Esophagus squamous epithelium (tissue), 5 donors: Measurements from ENCODE around the gene ZNHIT3. TPM values are rescaled to one million over a fixed set of nuclear protein-coding genes. Genes with fewer than 3 reads are reported as not detected.

Experiments
- DNase-seq: peaks from one replicate; lab custom pipeline; 2025; lab: John Stamatoyannopoulos, UW
- H3K27ac ChIP-seq, 4 donors: fragments of 200-600 bp; sonication (generic); one replicate each; pipeline ENCODE4 v1.5.1; 2016 to 2019; ENCODE audit warnings: mild to moderate bottlenecking in 1 of 4
- H3K27me3 ChIP-seq, 4 donors: fragments of 200-600 bp; sonication (generic); 1 replicate in 3 of 4; 2 replicates in 1 of 4; pipeline versions ENCODE4 v1.5.1 to v1.6.0; 2017 to 2021; ENCODE audit warnings: antibody characterized with exemption in 1 of 4
- H3K36me3 ChIP-seq, 3 donors: fragments of 200-600 bp; sonication (generic); one replicate each; pipeline ENCODE4 v1.5.1; 2016 to 2019
- H3K4me1 ChIP-seq, 3 donors: fragments of 200-600 bp; sonication (generic); one replicate each; pipeline ENCODE4 v1.5.1; 2017 to 2019
- H3K4me3 ChIP-seq, 4 donors: fragments of 200-600 bp; sonication (generic); 1 replicate in 3 of 4; 2 replicates in 1 of 4; pipeline ENCODE4 v1.5.1; 2016 to 2019; ENCODE audit warnings: mild to moderate bottlenecking in 2 of 4, moderate library complexity in 1 of 4
- H3K9me3 ChIP-seq, 3 donors: fragments of 200-600 bp; sonication (generic); one replicate each; pipeline ENCODE4 v1.5.1; 2016 to 2019
- CTCF ChIP-seq, 6 experiments: fragments of 450-650 bp in 4 of 6; fragments of 200-600 bp in 2 of 6; sonication (generic) in 2 of 6; IDR thresholded peaks; one replicate each; pipeline ENCODE4 v1.5.1; 2016 to 2019; ENCODE audit warnings: antibody characterized with exemption in 6 of 6, mild to moderate bottlenecking in 4 of 6, moderate library complexity in 4 of 6
- POLR2A ChIP-seq, 4 donors: fragments of 450-650 bp; IDR thresholded peaks; one replicate each; pipeline ENCODE4 v1.6.1; 2017; ENCODE audit warnings: antibody characterized with exemption in 4 of 4, mild to moderate bottlenecking in 4 of 4, moderate library complexity in 3 of 4
- WGBS, 2 donors: methylation state at CpG; one replicate each; pipeline ENCODE4 v1.1.5; 2018; 5-methylcytosine and 5-hydroxymethylcytosine counted together
- intact Hi-C: fragments of 100-400 bp; cut with DNase I; formaldehyde crosslinking; loops from one replicate; pipeline ENCODE4 v1.15.0; 2022
- total RNA-seq, 4 donors: library from RNA; depleted of rRNA; stranded (reverse); fragments of >200 nt; gene quantifications; one replicate each; pipeline ENCODE4 v1.1.0, GENCODE V29; 2016
- donor health status: DM: yes; HTN: yes; CAD: no.

Gene ZNHIT3
- total RNA-seq, 4 donors from 2014 or later = 13.8 to 38.6 (median 29.2) TPM

GRCh38 chr17:36459045-36459444, 27.4 kb upstream of the ZNHIT3 start:
- TF ChIP-seq CTCF (IDR thresholded peaks at IDR 0.05) (no peak), POLR2A (IDR thresholded peaks at IDR 0.05) (no peak)
- DNase-seq = no peak
- 78 to 100% methylated on average over 3 to 5 of the region's 5 CpGs for WGBS, 2 donors
- intact Hi-C loops = no loop called here
- H3K27me3 ChIP-seq = peaks cover 0 to 63% (median 0%) of the 10 kb centered on the region in 4 donors
- peaks cover 0 to 4% (median 0%) of the 10 kb centered on the region in 3 donors for H3K4me1 ChIP-seq
- no peaks in the 10 kb centered on the region for H3K36me3 ChIP-seq
- H3K4me3 ChIP-seq = no peak overlapping the region
- H3K27ac ChIP-seq = no peak overlapping the region
- no peaks in the 10 kb centered on the region for H3K9me3 ChIP-seq

DNA sequence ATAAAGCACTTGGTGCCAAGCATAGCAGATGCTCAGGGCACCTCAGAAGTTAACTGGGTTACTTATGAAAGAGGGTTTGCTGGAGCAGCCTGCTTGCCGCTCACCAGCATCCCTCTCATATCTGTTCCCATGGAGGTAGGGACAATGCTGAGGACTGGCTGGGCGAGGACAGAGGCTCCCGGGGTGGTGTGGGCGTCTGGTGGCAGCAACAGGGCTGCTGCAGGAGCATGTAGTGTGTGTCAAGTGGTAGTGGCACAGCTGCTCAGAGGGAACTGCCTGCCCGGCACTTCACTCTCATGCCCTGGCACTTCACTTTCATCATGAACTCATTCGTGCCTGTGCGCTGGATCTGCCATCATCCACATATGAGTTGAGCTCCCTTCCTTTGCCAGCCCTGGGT, 26.9 kb upstream of the ZNHIT3 start:
- H3K27ac ChIP-seq = no peak overlapping the region
- H3K4me1 ChIP-seq = peaks cover 0 to 6% (median 0%) of the 10 kb centered on the region in 3 donors
- peaks cover 0 to 68% (median 2%) of the 10 kb centered on the region in 4 donors for H3K27me3 ChIP-seq
- WGBS, 2 donors = 80 to 83% methylated on average over 1 to 2 of the region's 7 CpGs
- DNase-seq = no peak
- TF ChIP-seq CTCF (IDR thresholded peaks at IDR 0.05) = no peak
- TF ChIP-seq POLR2A (IDR thresholded peaks at IDR 0.05) = no peak
- H3K36me3 ChIP-seq = no peaks in the 10 kb centered on the region
- no peaks in the 10 kb centered on the region for H3K9me3 ChIP-seq
- no peak overlapping the region for H3K4me3 ChIP-seq
- intact Hi-C loops = no loop called here

- intact Hi-C loops = no loop called here
- TF ChIP-seq POLR2A (IDR thresholded peaks at IDR 0.05) = no peak
- TF ChIP-seq CTCF (IDR thresholded peaks at IDR 0.05) = no peak
- Histone ChIP-seq H3K27me3 (peaks cover 0 to 76% (median 4%) of the 10 kb centered on the region in 4 donors), H3K4me3 (no peak overlapping the region), H3K36me3 (no peaks in the 10 kb centered on the region), H3K9me3 (no peaks in the 10 kb centered on the region), H3K4me1 (peaks cover 0 to 6% (median 0%) of the 10 kb centered on the region in 3 donors), H3K27ac (no peak overlapping the region)
- WGBS, 2 donors = 46 to 55% methylated on average over 5 of the region's 5 CpGs
- no peak for DNase-seq
These were observed 26.1 kb upstream of the ZNHIT3 start for GRCh38 chr17:36460265-36460937.

DNA sequence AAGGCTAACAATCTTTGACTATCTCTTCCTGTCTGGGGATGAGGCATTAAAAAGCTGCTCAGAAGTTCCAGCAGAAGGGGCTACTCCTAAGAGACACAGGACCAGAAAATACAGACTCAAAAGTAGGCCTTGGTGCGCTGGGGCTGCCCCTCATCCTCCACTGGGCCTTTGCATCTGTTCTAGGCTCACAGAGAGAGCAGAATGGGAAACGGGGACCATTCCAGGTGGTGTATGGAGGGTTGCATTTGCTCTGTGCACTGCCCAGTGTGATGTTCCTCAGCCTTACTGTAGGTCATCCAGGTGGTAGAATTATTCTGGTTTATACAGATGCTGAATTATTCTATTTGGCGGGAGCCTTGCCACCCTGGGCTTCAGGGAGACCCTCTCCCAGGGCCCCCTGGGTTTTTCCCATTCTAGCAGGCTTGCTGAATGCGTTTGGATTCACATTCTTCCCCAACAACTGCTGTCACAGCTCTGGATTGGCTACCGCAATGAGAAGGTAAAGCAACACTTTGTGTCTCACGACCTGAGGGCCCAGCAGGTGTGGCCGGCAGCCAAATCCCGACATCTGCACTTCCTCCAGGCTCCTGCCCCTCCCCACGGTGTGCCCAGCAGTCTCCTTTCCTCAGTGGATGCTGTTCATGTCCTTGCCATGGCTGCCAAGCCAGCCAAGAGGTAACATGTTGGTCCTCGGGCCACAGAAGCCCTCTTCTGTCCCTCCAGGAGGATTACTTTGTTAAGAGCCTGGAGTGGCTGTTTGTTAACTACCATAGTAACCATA, 25.0 kb upstream of the ZNHIT3 start:
- Histone ChIP-seq H3K4me3 (no peak overlapping the region), H3K4me1 (peaks cover 0 to 6% (median 0%) of the 10 kb centered on the region in 3 donors), H3K27me3 (peaks cover 0 to 87% (median 4%) of the 10 kb centered on the region in 4 donors), H3K36me3 (no peaks in the 10 kb centered on the region), H3K27ac (no peak overlapping the region), H3K9me3 (no peaks in the 10 kb centered on the region)
- TF ChIP-seq CTCF (IDR thresholded peaks at IDR 0.05) = no peak
- TF ChIP-seq POLR2A (IDR thresholded peaks at IDR 0.05) = no peak
- intact Hi-C loops = no loop called here
- 47 to 48% methylated on average over 3 to 10 of the region's 10 CpGs for WGBS, 2 donors
- DNase-seq = no peak
